Mammary epithelial cell (primary cell): ENCODE measurements around the gene MESP1.

Source experiments
- EZH2 ChIP-seq: IDR thresholded peaks from 2 replicates; pipeline ENCODE4 v1.6.1; 2012; ENCODE audit warnings: low read length, inconsistent platforms, borderline replicate concordance
- TF ChIP-seq, protein P1 (sequence below), 2 donors: IDR thresholded peaks in 1 of 2; conservative IDR thresholded peaks in 1 of 2; 2 replicates each; pipeline ENCODE4 v1.5.1; 2011 to 2012; ENCODE audit warnings: inconsistent platforms in 2 of 2, low read length in 2 of 2, mild to moderate bottlenecking in 2 of 2, control low read depth in 1 of 2, low read depth in 1 of 2; ENCODE audit not compliant: insufficient read depth in 1 of 2; ENCODE audit errors: extremely low read depth in 1 of 2

DNA sequence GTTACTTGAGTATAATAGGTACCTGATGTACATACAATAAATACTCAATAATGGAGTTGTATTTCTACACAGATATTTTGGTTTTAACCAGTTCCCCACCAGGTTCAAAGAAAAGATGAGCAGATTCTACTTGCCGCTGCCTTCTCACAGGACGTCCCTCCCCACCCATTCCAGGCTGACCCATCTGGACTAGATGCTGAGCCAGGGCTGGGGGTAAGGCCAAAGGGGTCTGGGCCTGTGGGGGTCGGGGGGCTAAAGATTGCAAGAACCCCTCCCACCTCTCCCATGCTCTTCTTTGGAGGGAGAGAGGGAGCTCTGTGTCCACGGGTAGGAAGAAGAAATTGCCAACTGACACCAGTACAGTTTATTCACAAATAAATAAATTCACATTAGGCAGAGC, 1.5 kb downstream of the MESP1 start:
- TF ChIP-seq, protein P1, sequence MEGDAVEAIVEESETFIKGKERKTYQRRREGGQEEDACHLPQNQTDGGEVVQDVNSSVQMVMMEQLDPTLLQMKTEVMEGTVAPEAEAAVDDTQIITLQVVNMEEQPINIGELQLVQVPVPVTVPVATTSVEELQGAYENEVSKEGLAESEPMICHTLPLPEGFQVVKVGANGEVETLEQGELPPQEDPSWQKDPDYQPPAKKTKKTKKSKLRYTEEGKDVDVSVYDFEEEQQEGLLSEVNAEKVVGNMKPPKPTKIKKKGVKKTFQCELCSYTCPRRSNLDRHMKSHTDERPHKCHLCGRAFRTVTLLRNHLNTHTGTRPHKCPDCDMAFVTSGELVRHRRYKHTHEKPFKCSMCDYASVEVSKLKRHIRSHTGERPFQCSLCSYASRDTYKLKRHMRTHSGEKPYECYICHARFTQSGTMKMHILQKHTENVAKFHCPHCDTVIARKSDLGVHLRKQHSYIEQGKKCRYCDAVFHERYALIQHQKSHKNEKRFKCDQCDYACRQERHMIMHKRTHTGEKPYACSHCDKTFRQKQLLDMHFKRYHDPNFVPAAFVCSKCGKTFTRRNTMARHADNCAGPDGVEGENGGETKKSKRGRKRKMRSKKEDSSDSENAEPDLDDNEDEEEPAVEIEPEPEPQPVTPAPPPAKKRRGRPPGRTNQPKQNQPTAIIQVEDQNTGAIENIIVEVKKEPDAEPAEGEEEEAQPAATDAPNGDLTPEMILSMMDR (conservative IDR thresholded peaks at IDR 0.05 in 1 of 2, IDR thresholded peaks at IDR 0.05 in 1 of 2; ENCODE audit: extremely low read depth in 1 of 2, insufficient read depth in 1 of 2, low read depth in 1 of 2, low read length in 2 of 2): no peak
- TF ChIP-seq EZH2: no peak
